Measurements from ENCODE around the gene NTSR1.

The NTSR1 gene

GRCh38 chr20:62741191-62741691, 32.6 kb downstream of the NTSR1 start:
- Histone ChIP-seq H4K20me1 (ENCODE audit: insufficient read depth, low read length, poor library complexity, severe bottlenecking) (no peaks in the 10 kb centered on the region), H2AFZ (ENCODE audit: low read length) (no peak overlapping the region), H3K4me2 (ENCODE audit: low read depth, low read length, poor library complexity, severe bottlenecking) (peak overlapping the region; percentile 79), H3K9ac (ENCODE audit: low read depth, low read length, poor library complexity, severe bottlenecking) (peak overlapping the region; percentile 81), H3F3A (ENCODE audit: low read depth) (peaks cover 8% of the 10 kb centered on the region; the same call in 1 of the 2 replicates), H3K9me2 (replicated peaks; ENCODE audit: low read depth, low read length) (no peaks in the 10 kb centered on the region), H3K4me1 (ENCODE audit: insufficient read depth, low read length, poor library complexity, severe bottlenecking) (peaks cover 37% of the 10 kb centered on the region), H3K79me2 (ENCODE audit: insufficient read depth, low read length) (no peaks in the 10 kb centered on the region), H3K4me3 (ENCODE audit: low read length, poor library complexity, severe bottlenecking) (peak overlapping the region; percentile 66), H3K27me3 (ENCODE audit: insufficient read depth, low read length, poor library complexity, severe bottlenecking) (no peaks in the 10 kb centered on the region), H3K36me3 (ENCODE audit: insufficient read depth, low read length) (no peaks in the 10 kb centered on the region), H3K9me3 (ENCODE audit: insufficient read depth, low read depth, low read length) (no peaks in the 10 kb centered on the region)
- TF ChIP-seq CTCF (conservative IDR thresholded peaks at IDR 0.05; ENCODE audit: low read length) (no peak), EZH2phosphoT487 (IDR thresholded peaks at IDR 0.05; ENCODE audit: borderline replicate concordance) (no peak)

GRCh38 chr20:62741701-62742491, 33.3 kb downstream of the NTSR1 start:
- peaks cover 37% of the 10 kb centered on the region for H3K4me1 ChIP-seq (ENCODE audit: insufficient read depth, low read length, poor library complexity, severe bottlenecking)
- no peak overlapping the region for H3K9ac ChIP-seq (ENCODE audit: low read depth, low read length, poor library complexity, severe bottlenecking)
- H2AFZ ChIP-seq (ENCODE audit: low read length) = no peak overlapping the region
- no peaks in the 10 kb centered on the region for H3K36me3 ChIP-seq (ENCODE audit: insufficient read depth, low read length)
- peak overlapping the region; percentile 79 for H3K4me2 ChIP-seq (ENCODE audit: low read depth, low read length, poor library complexity, severe bottlenecking)
- H3K9me2 ChIP-seq (replicated peaks; ENCODE audit: low read depth, low read length) = no peaks in the 10 kb centered on the region
- peaks cover 8% of the 10 kb centered on the region; the same call in 1 of the 2 replicates for H3F3A ChIP-seq (ENCODE audit: low read depth)
- TF ChIP-seq CTCF (conservative IDR thresholded peaks at IDR 0.05; ENCODE audit: low read length) (no peak), EZH2phosphoT487 (IDR thresholded peaks at IDR 0.05; ENCODE audit: borderline replicate concordance) (no peak)
- no peaks in the 10 kb centered on the region for H4K20me1 ChIP-seq (ENCODE audit: insufficient read depth, low read length, poor library complexity, severe bottlenecking)
- H3K27me3 ChIP-seq (ENCODE audit: insufficient read depth, low read length, poor library complexity, severe bottlenecking) = no peaks in the 10 kb centered on the region
- H3K9me3 ChIP-seq (ENCODE audit: insufficient read depth, low read depth, low read length) = no peaks in the 10 kb centered on the region
- no peak overlapping the region for H3K4me3 ChIP-seq (ENCODE audit: low read length, poor library complexity, severe bottlenecking)
- no peaks in the 10 kb centered on the region for H3K79me2 ChIP-seq (ENCODE audit: insufficient read depth, low read length)

- H3K9ac ChIP-seq (ENCODE audit: low read depth, low read length, poor library complexity, severe bottlenecking) = no peak overlapping the region
- H3K27me3 ChIP-seq (ENCODE audit: insufficient read depth, low read length, poor library complexity, severe bottlenecking) = no peaks in the 10 kb centered on the region
- TF ChIP-seq EZH2phosphoT487 (IDR thresholded peaks at IDR 0.05; ENCODE audit: borderline replicate concordance) (no peak), CTCF (conservative IDR thresholded peaks at IDR 0.05; ENCODE audit: low read length) (no peak)
These were observed 33.9 kb downstream of the NTSR1 start for GRCh38 chr20:62742550-62742949.

More at GRCh38 chr20:62742550-62742949, 33.9 kb downstream of the NTSR1 start:
- peaks cover 37% of the 10 kb centered on the region for H3K4me1 ChIP-seq (ENCODE audit: insufficient read depth, low read length, poor library complexity, severe bottlenecking)
- no peaks in the 10 kb centered on the region for H3K9me3 ChIP-seq (ENCODE audit: insufficient read depth, low read depth, low read length)
- H2AFZ ChIP-seq (ENCODE audit: low read length) = no peak overlapping the region
- no peaks in the 10 kb centered on the region for H3K36me3 ChIP-seq (ENCODE audit: insufficient read depth, low read length)
- peaks cover 8% of the 10 kb centered on the region; the same call in 1 of the 2 replicates for H3F3A ChIP-seq (ENCODE audit: low read depth)
- H4K20me1 ChIP-seq (ENCODE audit: insufficient read depth, low read length, poor library complexity, severe bottlenecking) = no peaks in the 10 kb centered on the region
- H3K4me3 ChIP-seq (ENCODE audit: low read length, poor library complexity, severe bottlenecking) = no peak overlapping the region
- H3K9me2 ChIP-seq (replicated peaks; ENCODE audit: low read depth, low read length) = no peaks in the 10 kb centered on the region
- H3K79me2 ChIP-seq (ENCODE audit: insufficient read depth, low read length) = no peaks in the 10 kb centered on the region
- no peak overlapping the region for H3K4me2 ChIP-seq (ENCODE audit: low read depth, low read length, poor library complexity, severe bottlenecking)

All from Loucy (cell line).